Stimulated activated naive CD8-positive, alpha-beta T cell treated with anti-CD3 and anti-CD28 coated beads, Interleukin-15, Interleukin-2, amounts not matched to agents 100 ng/mL and 50 ng/mL, for 24 hours (primary cell): ENCODE measurements around the gene ZCCHC2.

Source experiments
- H3K27ac Mint-ChIP-seq: one replicate; pipeline ENCODE4 v1.8.0; 2021; ENCODE audit warnings: mild to moderate bottlenecking, mixed read lengths
- H3K27me3 Mint-ChIP-seq: one replicate; pipeline ENCODE4 v1.8.0; 2021; ENCODE audit warnings: mixed read lengths
- H3K36me3 Mint-ChIP-seq: one replicate; pipeline ENCODE4 v1.8.0; 2021; ENCODE audit warnings: low read depth, mixed read lengths
- H3K4me1 Mint-ChIP-seq: one replicate; pipeline ENCODE4 v1.8.0; 2021; ENCODE audit warnings: low read depth, mixed read lengths
- H3K4me3 Mint-ChIP-seq: one replicate; pipeline ENCODE4 v1.8.0; 2021; ENCODE audit warnings: mild to moderate bottlenecking, mixed read lengths
- H3K9me3 Mint-ChIP-seq: one replicate; pipeline ENCODE4 v1.8.0; 2021; ENCODE audit warnings: mixed read lengths

Gene ZCCHC2

GRCh38 chr18:62611453-62612288 is 88.8 kb downstream of the ZCCHC2 start:
- Mint-ChIP-seq H3K9me3 (no peaks in the 10 kb centered on the region), H3K27me3 (peaks cover 23% of the 10 kb centered on the region), H3K4me3 (no peak overlapping the region), H3K27ac (no peak overlapping the region), H3K36me3 (no peaks in the 10 kb centered on the region), H3K4me1 (no peaks in the 10 kb centered on the region)

GRCh38 chr18:62612289-62612645 is 89.4 kb downstream of the ZCCHC2 start:
- no peaks in the 10 kb centered on the region for H3K4me1 Mint-ChIP-seq
- H3K27ac Mint-ChIP-seq, result no peak overlapping the region
- H3K4me3 Mint-ChIP-seq, result no peak overlapping the region
- H3K27me3 Mint-ChIP-seq, result peaks cover 25% of the 10 kb centered on the region
- H3K36me3 Mint-ChIP-seq, result no peaks in the 10 kb centered on the region
- H3K9me3 Mint-ChIP-seq, result no peaks in the 10 kb centered on the region

- no peaks in the 10 kb centered on the region for H3K36me3 Mint-ChIP-seq
- no peaks in the 10 kb centered on the region for H3K9me3 Mint-ChIP-seq
- H3K27ac Mint-ChIP-seq, result no peak overlapping the region
- H3K4me3 Mint-ChIP-seq, result no peak overlapping the region
- H3K27me3 Mint-ChIP-seq, result peaks cover 27% of the 10 kb centered on the region
- no peaks in the 10 kb centered on the region for H3K4me1 Mint-ChIP-seq
Observed at GRCh38 chr18:62612776-62613175, 90.0 kb downstream of the ZCCHC2 start.

GRCh38 chr18:62614494-62614893 is 91.7 kb downstream of the ZCCHC2 start:
- Mint-ChIP-seq H3K4me1 (no peaks in the 10 kb centered on the region), H3K27ac (no peak overlapping the region), H3K4me3 (no peak overlapping the region), H3K9me3 (no peaks in the 10 kb centered on the region), H3K27me3 (peaks cover 35% of the 10 kb centered on the region), H3K36me3 (no peaks in the 10 kb centered on the region)

- Mint-ChIP-seq H3K9me3 (no peaks in the 10 kb centered on the region), H3K4me3 (no peak overlapping the region), H3K36me3 (no peaks in the 10 kb centered on the region), H3K27me3 (peaks cover 39% of the 10 kb centered on the region), H3K27ac (no peak overlapping the region), H3K4me1 (no peaks in the 10 kb centered on the region)
Observed at GRCh38 chr18:62616331-62616805, 93.5 kb downstream of the ZCCHC2 start.

- H3K9me3 Mint-ChIP-seq, result no peaks in the 10 kb centered on the region
- H3K4me3 Mint-ChIP-seq, result no peak overlapping the region
- peaks cover 34% of the 10 kb centered on the region for H3K27me3 Mint-ChIP-seq
- H3K36me3 Mint-ChIP-seq, result no peaks in the 10 kb centered on the region
- H3K27ac Mint-ChIP-seq, result no peak overlapping the region
- no peaks in the 10 kb centered on the region for H3K4me1 Mint-ChIP-seq
Observed at GRCh38 chr18:62617793-62618591, 95.2 kb downstream of the ZCCHC2 start.

GRCh38 chr18:62618735-62619134 is 95.9 kb downstream of the ZCCHC2 start:
- Mint-ChIP-seq H3K27ac (no peak overlapping the region), H3K27me3 (peaks cover 30% of the 10 kb centered on the region), H3K36me3 (no peaks in the 10 kb centered on the region), H3K4me3 (no peak overlapping the region), H3K9me3 (no peaks in the 10 kb centered on the region), H3K4me1 (no peaks in the 10 kb centered on the region)

- Mint-ChIP-seq H3K4me1 (no peaks in the 10 kb centered on the region), H3K9me3 (no peaks in the 10 kb centered on the region), H3K27me3 (peaks cover 17% of the 10 kb centered on the region), H3K36me3 (no peaks in the 10 kb centered on the region), H3K4me3 (no peak overlapping the region), H3K27ac (no peak overlapping the region)
Observed at GRCh38 chr18:62621546-62621945, 98.7 kb downstream of the ZCCHC2 start.

- no peak overlapping the region for H3K27ac Mint-ChIP-seq
- no peaks in the 10 kb centered on the region for H3K4me1 Mint-ChIP-seq
- no peak overlapping the region for H3K4me3 Mint-ChIP-seq
- H3K36me3 Mint-ChIP-seq, result no peaks in the 10 kb centered on the region
- no peaks in the 10 kb centered on the region for H3K9me3 Mint-ChIP-seq
- H3K27me3 Mint-ChIP-seq, result peaks cover 4% of the 10 kb centered on the region
Observed at GRCh38 chr18:62625019-62625418, 102.2 kb downstream of the ZCCHC2 start.
